OCI-LY7 (cell line): ENCODE results near the gene GREM2. TPM values are rescaled to one million over a fixed set of nuclear protein-coding genes. Genes with fewer than 3 reads are reported as not detected.

Source experiments
- BruUV-seq: library from RNA; stranded (reverse); fragments of 400-500 nt; replicated peaks from 2 replicates; lab custom pipeline; 2021; lab: Mats Ljungman, UMichigan
- CTCF ChIA-PET: fragments of 300-600 bp; sonication (Branson Sonifier 250); formaldehyde crosslinking; loops from one replicate; lab custom pipeline; 2022; ENCODE audit warnings: antibody characterized with exemption; ENCODE audit not compliant: unreplicated experiment; lab: Charles Lee
- POLR2A ChIA-PET: fragments of 300-600 bp; sonication (Branson Sonifier 250); formaldehyde crosslinking; loops from one replicate; lab custom pipeline; 2022; ENCODE audit warnings: antibody characterized with exemption; lab: Charles Lee
- DNase-seq: peaks from one replicate; pipeline ENCODE4 v3.0.0-alpha.2; 2015; ENCODE audit warnings: low spot score
- H2AFZ ChIP-seq: fragments of 200-600 bp; sonication (generic), shearing (Covaris generic); 2 replicates; pipeline ENCODE4 v1.6.1; 2014; ENCODE audit warnings: mild to moderate bottlenecking, antibody characterized with exemption, low read length, moderate library complexity
- H3K27ac ChIP-seq: fragments of 200-600 bp; sonication (generic); 2 replicates; pipeline ENCODE4 v1.5.1; 2014; ENCODE audit warnings: mixed run types, low read depth, mild to moderate bottlenecking, moderate library complexity, low read length, inconsistent platforms; ENCODE audit not compliant: poor library complexity, severe bottlenecking
- H3K36me3 ChIP-seq: fragments of 200-600 bp; sonication (generic); 2 replicates; pipeline ENCODE4 v1.6.1; 2014; ENCODE audit warnings: mild to moderate bottlenecking, antibody characterized with exemption, low read length, moderate library complexity, mixed read lengths; ENCODE audit not compliant: insufficient read depth
- H3K4me1 ChIP-seq: fragments of 200-600 bp; sonication (generic); 2 replicates; pipeline ENCODE4 v1.5.1; 2014; ENCODE audit warnings: mild to moderate bottlenecking, low read length; ENCODE audit not compliant: insufficient read depth, poor library complexity, severe bottlenecking
- H3K4me2 ChIP-seq: fragments of 200-600 bp; sonication (generic); 2 replicates; pipeline ENCODE4 v1.6.1; 2014; ENCODE audit warnings: mild to moderate bottlenecking, low read length
- H3K4me3 ChIP-seq: fragments of 200-600 bp; sonication (generic); 2 replicates; pipeline ENCODE4 v1.5.1; 2014; ENCODE audit warnings: mild to moderate bottlenecking, low read depth, low read length; ENCODE audit not compliant: poor library complexity, severe bottlenecking
- H3K79me2 ChIP-seq: fragments of 200-600 bp; sonication (generic); 2 replicates; pipeline ENCODE4 v1.6.1; 2016; ENCODE audit warnings: low read depth, mild to moderate bottlenecking, low read length, moderate library complexity, mixed read lengths; ENCODE audit not compliant: insufficient read depth
- H3K9me2 ChIP-seq: fragments of 200-600 bp; sonication (generic); 2 replicates; pipeline ENCODE4 v1.6.1; 2016; ENCODE audit warnings: mild to moderate bottlenecking, low read length, mixed read lengths; ENCODE audit not compliant: insufficient read depth
- H3K9me3 ChIP-seq: fragments of 200-600 bp; sonication (generic); 2 replicates; pipeline ENCODE4 v1.6.1; 2014; ENCODE audit warnings: mild to moderate bottlenecking, mixed run types, low read length, mixed read lengths
- H4K20me1 ChIP-seq: fragments of 200-600 bp; sonication (generic); 2 replicates; pipeline ENCODE4 v1.6.1; 2014; ENCODE audit warnings: mild to moderate bottlenecking, antibody characterized with exemption, low read length, moderate library complexity, mixed read lengths; ENCODE audit not compliant: insufficient read depth
- CTCF ChIP-seq: fragments of 200-600 bp; sonication (generic); conservative IDR thresholded peaks from 2 replicates; pipeline ENCODE4 v1.5.1; 2014; ENCODE audit warnings: mild to moderate bottlenecking, antibody characterized with exemption, low read length, moderate library complexity, mixed read lengths
- EZH2phosphoT487 ChIP-seq: fragments of 200-600 bp; sonication (generic); IDR thresholded peaks from 2 replicates; pipeline ENCODE4 v1.6.1; 2018; ENCODE audit warnings: low read depth, borderline replicate concordance, mild to moderate bottlenecking, mixed run types, antibody characterized with exemption, low read length, moderate library complexity, mixed read lengths
- intact Hi-C: fragments of 100-400 bp; cut with micrococcal nuclease; formaldehyde crosslinking; loops from one replicate; pipeline ENCODE4 v1.10.0; 2022; ENCODE audit not compliant: unreplicated experiment
- total RNA-seq, 2 experiments: library from RNA; depleted of rRNA in 1 of 2; stranded (reverse); fragments of >200 nt in 1 of 2; shearing (Covaris generic) in 1 of 2; gene quantifications; 2 replicates each; pipeline ENCODE4 v1.2.3, GENCODE V29; 2014 to 2022

The GREM2 gene
- total RNA-seq, 2 experiments from 2014 or later = not detected

- BruUV-seq = no TSS peak
- Histone ChIP-seq H3K4me2 (no peak overlapping the region), H3K27ac (no peak overlapping the region), H4K20me1 (no peaks in the 10 kb centered on the region), H2AFZ (no peak overlapping the region), H3K9me2 (no peaks in the 10 kb centered on the region), H3K4me1 (no peaks in the 10 kb centered on the region), H3K4me3 (no peak overlapping the region), H3K9me3 (no peaks in the 10 kb centered on the region), H3K79me2 (no peaks in the 10 kb centered on the region), H3K36me3 (no peaks in the 10 kb centered on the region)
- DNase-seq = no peak
- ChIA-PET CTCF (no interaction called here), POLR2A (no interaction called here)
- intact Hi-C loops = no loop called here
- no peak for TF ChIP-seq CTCF
- no peak for TF ChIP-seq EZH2phosphoT487
Observed at GRCh38 chr1:240533154-240533780, 78.7 kb downstream of the GREM2 start.

- intact Hi-C loops = no loop called here
- ChIA-PET POLR2A (interaction anchor here (0.7 kb wide), 1 partner anchor 1436 kb away, joined by 5 read pairs; no protein-coding TSS in a partner anchor), CTCF (no interaction called here)
- no TSS peak for BruUV-seq
- no peaks in the 10 kb centered on the region for H3K4me1 ChIP-seq
- H3K79me2 ChIP-seq = no peaks in the 10 kb centered on the region
- no peak overlapping the region for H3K27ac ChIP-seq
- no peak overlapping the region for H3K4me2 ChIP-seq
- no peaks in the 10 kb centered on the region for H3K9me3 ChIP-seq
- no peaks in the 10 kb centered on the region for H3K9me2 ChIP-seq
- H4K20me1 ChIP-seq = no peaks in the 10 kb centered on the region
- no peak for DNase-seq
- H2AFZ ChIP-seq = no peak overlapping the region
- H3K4me3 ChIP-seq = no peak overlapping the region
- no peaks in the 10 kb centered on the region for H3K36me3 ChIP-seq
- TF ChIP-seq CTCF = no peak
Observed at GRCh38 chr1:240528591-240528990, 83.4 kb downstream of the GREM2 start.

GRCh38 chr1:240527086-240527485 lies 84.9 kb downstream of the GREM2 start:
- ChIA-PET CTCF (no interaction called here), POLR2A (interaction anchor here (0.9 kb wide), 1 partner anchor 29 kb away, joined by 3 read pairs; no protein-coding TSS in a partner anchor)
- H3K4me3 ChIP-seq = no peak overlapping the region
- no peak overlapping the region for H3K27ac ChIP-seq
- no peak for TF ChIP-seq CTCF
- TF ChIP-seq EZH2phosphoT487 = no peak
- no peaks in the 10 kb centered on the region for H3K79me2 ChIP-seq
- intact Hi-C loops = no loop called here
- H3K36me3 ChIP-seq = no peaks in the 10 kb centered on the region
- DNase-seq = no peak
- no peak overlapping the region for H3K4me2 ChIP-seq
- H4K20me1 ChIP-seq = no peaks in the 10 kb centered on the region
- no TSS peak for BruUV-seq
- H2AFZ ChIP-seq = no peak overlapping the region
- no peaks in the 10 kb centered on the region for H3K9me3 ChIP-seq
- H3K9me2 ChIP-seq = no peaks in the 10 kb centered on the region
- H3K4me1 ChIP-seq = no peaks in the 10 kb centered on the region
